Adrenal gland (tissue), 19 donors: ENCODE measurements around the gene CCDC28B. TPM values are rescaled to one million over a fixed set of nuclear protein-coding genes. Genes with fewer than 3 reads are reported as not detected.

ENCODE experiments used
- DNase-seq, 7 donors: peaks; one replicate each; pipeline ENCODE4 v3.0.0-alpha.2; 2019 to 2020
- H3K27ac ChIP-seq, 5 donors: fragments of 200-600 bp; sonication (generic) in 4 of 5; 1 replicate in 3 of 5; 2 replicates in 2 of 5; pipeline versions ENCODE4 v1.5.1 to v1.8.0; 2016 to 2020; ENCODE audit warnings: mild to moderate bottlenecking in 1 of 5
- H3K27me3 ChIP-seq: fragments of 200-600 bp; 2 replicates; pipeline ENCODE4 v1.8.0; 2021
- H3K36me3 ChIP-seq, 2 donors: fragments of 200-600 bp; replicated peaks in 1 of 2; 1 replicate in 1 of 2; 2 replicates in 1 of 2; pipeline versions ENCODE4 v1.5.1 to v1.8.0; 2018 to 2022
- H3K4me1 ChIP-seq, 2 donors: fragments of 200-600 bp; replicated peaks in 1 of 2; 1 replicate in 1 of 2; 2 replicates in 1 of 2; pipeline versions ENCODE4 v1.5.1 to v1.8.0; 2018 to 2021
- H3K4me3 ChIP-seq, 4 donors: fragments of 200-600 bp; sonication (generic) in 3 of 4; one replicate each; pipeline ENCODE4 v1.5.1; 2016 to 2018
- H3K9me3 ChIP-seq, 3 donors: fragments of 200-600 bp; sonication (generic) in 1 of 3; replicated peaks in 1 of 3; 1 replicate in 2 of 3; 2 replicates in 1 of 3; pipeline versions ENCODE4 v1.5.1 to v1.8.0; 2016 to 2021
- POLR2A ChIP-seq, 2 donors: fragments of 450-650 bp; IDR thresholded peaks; one replicate each; pipeline ENCODE4 v1.6.1; 2017; ENCODE audit warnings: antibody characterized with exemption in 2 of 2, mild to moderate bottlenecking in 2 of 2, moderate library complexity in 1 of 2
- WGBS, 4 donors: extraction: QIAGEN DNeasy Blood & Tissue Kit in 2 of 4; methylation state at CpG; one replicate each; pipeline versions ENCODE4 v1.1.5 to v1.1.7; 2013 to 2017; 5-methylcytosine and 5-hydroxymethylcytosine counted together
- intact Hi-C, 2 donors: fragments of 100-400 bp; cut with DNase I; formaldehyde crosslinking; loops; one replicate each; pipeline versions ENCODE4 v1.14.1 to v1.15.0; 2022 to 2023
- long read RNA-seq, 10 donors: library from polyadenylated mRNA in 3 of 10; unstranded in 2 of 10; stranded (forward) in 1 of 10; transcript quantifications; one replicate each; pipeline ENCODE4 v2.0.0 and lab custom pipeline, GENCODE V29; 2021 to 2026
- polyA plus RNA-seq, 3 donors: library from polyadenylated mRNA; stranded (reverse); fragments of 200-250 nt in 2 of 3; fragments of 350-450 nt in 1 of 3; fragmentation: Illumina TruSeq in 1 of 3; extraction: RNeasy Lipid Tissue Mini Kit (QIAGEN cat#74804) in 1 of 3; gene quantifications; one replicate each; pipeline ENCODE4 v1.2.3, GENCODE V29; 2013 to 2014
- total RNA-seq, 9 donors: library from RNA; depleted of rRNA in 4 of 9; stranded (reverse); fragments of >200 nt in 4 of 9; fragments of 120-200 nt in 1 of 9; fragmentation: NEBNext Ultra II Directional in 1 of 9; extraction: Animal tissue kit (Norgen Biotek cat#: 25700) in 1 of 9; gene quantifications; one replicate each; pipeline versions ENCODE4 v1.1.0 to v1.2.4, GENCODE V29; 2013 to 2023
- TF ChIP-seq, protein P1 (sequence below), 6 experiments: fragments of 450-650 bp in 4 of 6; fragments of 200-600 bp in 2 of 6; sonication (generic) in 1 of 6; IDR thresholded peaks; 1 replicate in 5 of 6; 2 replicates in 1 of 6; pipeline versions ENCODE4 v1.5.1 to v1.8.0; 2016 to 2021; ENCODE audit warnings: antibody characterized with exemption in 6 of 6, mild to moderate bottlenecking in 2 of 6, moderate library complexity in 1 of 6
- donor health status: healthy with polysubstance abuse.
- donor health status: Bipolar disorder and iron deficiency.
- donor health status: DM: yes; HTN: yes; CAD: no.
- donor health status: DM: no; HTN: no; CAD: no.
- donor health status: DM: no; HTN: no; CAD: no.
- donor health status: DM: yes; HTN: yes; CAD: no.

The CCDC28B gene
- total RNA-seq, result 10 to 100 TPM; 11.4 to 34.0 (median 20.5) TPM
- polyA plus RNA-seq, result 10 to 100 TPM in 2 of 3 donors, 1 to 10 TPM in 1; 3.4 to 47.7 (median 42.6) TPM
- long read RNA-seq, donor 1, transcript CCDC28B-201 (6 exons, 1,089 nt), result major isoform, 14 of 14 reads
- long read RNA-seq, donor 1, partial matches to known transcripts, result 0 of 14 reads
- long read RNA-seq, donor 1, other reads (novel, unspliced or antisense), result 0 of 14 reads
- long read RNA-seq, donor 2, transcript CCDC28B-201 (6 exons, 1,089 nt), result major isoform, 11 of 11 reads
- long read RNA-seq, donor 2, partial matches to known transcripts, result 0 of 11 reads
- long read RNA-seq, donor 2, other reads (novel, unspliced or antisense), result 0 of 11 reads
- long read RNA-seq, donor 3, transcript CCDC28B-201 (6 exons, 1,089 nt), result major isoform, 11 of 11 reads
- long read RNA-seq, donor 3, partial matches to known transcripts, result 0 of 11 reads
- long read RNA-seq, donor 3, other reads (novel, unspliced or antisense), result 0 of 11 reads
- long read RNA-seq, donor 4, transcript CCDC28B-201 (6 exons, 1,089 nt), result major isoform, 9 of 14 reads
- long read RNA-seq, donor 4, partial matches to known transcripts, result 0 of 14 reads
- long read RNA-seq, donor 4, other reads (novel, unspliced or antisense), result 4 of 14 reads
- long read RNA-seq, donor 5, transcript CCDC28B-201 (6 exons, 1,089 nt), result major isoform, 21 of 26 reads
- long read RNA-seq, donor 5, partial matches to known transcripts, result 1 of 26 reads
- long read RNA-seq, donor 5, other reads (novel, unspliced or antisense), result 3 of 26 reads
- long read RNA-seq, donor 6, transcript CCDC28B-201 (6 exons, 1,089 nt), result major isoform, 20 of 28 reads
- long read RNA-seq, donor 6, partial matches to known transcripts, result 2 of 28 reads
- long read RNA-seq, donor 6, other reads (novel, unspliced or antisense), result 6 of 28 reads
- long read RNA-seq, donor 7, transcript CCDC28B-201 (6 exons, 1,089 nt), result major isoform, 6 of 6 reads
- long read RNA-seq, donor 7, partial matches to known transcripts, result 0 of 6 reads
- long read RNA-seq, donor 7, other reads (novel, unspliced or antisense), result 0 of 6 reads
- long read RNA-seq, donor 8, transcript CCDC28B-201 (6 exons, 1,089 nt), result major isoform, 13 of 14 reads
- long read RNA-seq, donor 8, partial matches to known transcripts, result 0 of 14 reads
- long read RNA-seq, donor 8, other reads (novel, unspliced or antisense), result 0 of 14 reads
- long read RNA-seq, donor 9, transcript CCDC28B-201 (6 exons, 1,089 nt), result major isoform, 8 of 8 reads
- long read RNA-seq, donor 9, partial matches to known transcripts, result 0 of 8 reads
- long read RNA-seq, donor 9, other reads (novel, unspliced or antisense), result 0 of 8 reads
- long read RNA-seq, donor 10, transcript CCDC28B-201 (6 exons, 1,089 nt), result major isoform, 6 of 6 reads
- long read RNA-seq, donor 10, partial matches to known transcripts, result 0 of 6 reads
- long read RNA-seq, donor 10, other reads (novel, unspliced or antisense), result 0 of 6 reads

DNA sequence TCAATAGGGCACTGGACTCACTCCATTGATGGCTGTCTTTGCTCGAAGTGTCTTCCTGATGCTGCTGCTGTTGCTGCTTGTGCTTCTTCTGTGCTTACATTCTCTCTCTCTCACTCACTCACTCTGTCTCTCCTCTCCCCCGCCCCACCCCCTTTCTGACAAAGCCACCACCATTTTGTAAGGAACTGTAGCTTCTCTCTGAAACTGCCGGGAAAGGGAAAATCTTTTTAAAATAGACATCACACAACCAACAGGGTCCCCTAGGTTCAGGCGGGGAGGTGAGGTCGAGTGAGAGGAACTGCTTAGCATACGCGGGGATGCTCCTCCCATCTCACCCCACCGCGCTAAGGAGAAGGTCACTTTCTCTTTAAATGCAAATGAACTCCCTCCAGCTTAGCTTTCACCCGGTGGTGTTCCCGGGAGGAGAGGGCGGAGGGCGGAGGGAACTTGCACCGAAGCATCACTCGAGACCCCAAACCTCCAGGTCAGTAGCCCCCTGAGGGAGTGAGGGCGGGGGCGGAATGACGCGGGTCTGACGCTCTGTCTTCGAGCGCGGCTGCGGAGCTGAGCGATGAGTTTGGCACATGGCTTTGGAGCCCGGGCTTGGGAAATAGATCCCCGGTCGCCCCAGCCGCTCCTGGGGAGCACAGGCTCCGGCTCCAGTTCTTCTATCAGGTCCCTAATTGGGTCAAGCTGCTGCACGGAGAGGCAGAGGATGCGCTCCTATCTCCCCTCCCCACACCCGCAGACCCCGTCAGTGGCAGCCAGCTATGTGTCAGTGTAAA lies at the start of gene CCDC28B:
Gene CCDC28B, plus strand, starts transcription at position 370 of the 785 bp plus-strand sequence. CDS start 1,341 bp downstream, outside the sequence.
- H3K9me3 ChIP-seq, result no peaks in the 10 kb centered on the region
- no peaks in the 10 kb centered on the region for H3K27me3 ChIP-seq
- H3K27ac ChIP-seq, result peak within 1 kb of the TSS; percentile 20 to 90 (median 76)
- intact Hi-C loops, result loop anchor here in 1 of 2 donors (5.0 kb wide), 1 partner anchor 47 kb away; the partner anchor contains the start of gene FAM167B
- peaks cover 0 to 30% of the 10 kb centered on the region in 2 donors for H3K36me3 ChIP-seq
- 0 to 1% (median 1%) methylated on average over 19 to 34 of the region's 34 CpGs for WGBS, 4 donors
- peaks cover 35 to 49% of the 10 kb centered on the region in 2 donors for H3K4me1 ChIP-seq
- DNase-seq, result peak; percentile 62 to 86 (median 76)
- H3K4me3 ChIP-seq, result peak within 1 kb of the TSS in 3 of 4 donors; percentile 51 to 77 (median 56)
- TF ChIP-seq, protein P1, sequence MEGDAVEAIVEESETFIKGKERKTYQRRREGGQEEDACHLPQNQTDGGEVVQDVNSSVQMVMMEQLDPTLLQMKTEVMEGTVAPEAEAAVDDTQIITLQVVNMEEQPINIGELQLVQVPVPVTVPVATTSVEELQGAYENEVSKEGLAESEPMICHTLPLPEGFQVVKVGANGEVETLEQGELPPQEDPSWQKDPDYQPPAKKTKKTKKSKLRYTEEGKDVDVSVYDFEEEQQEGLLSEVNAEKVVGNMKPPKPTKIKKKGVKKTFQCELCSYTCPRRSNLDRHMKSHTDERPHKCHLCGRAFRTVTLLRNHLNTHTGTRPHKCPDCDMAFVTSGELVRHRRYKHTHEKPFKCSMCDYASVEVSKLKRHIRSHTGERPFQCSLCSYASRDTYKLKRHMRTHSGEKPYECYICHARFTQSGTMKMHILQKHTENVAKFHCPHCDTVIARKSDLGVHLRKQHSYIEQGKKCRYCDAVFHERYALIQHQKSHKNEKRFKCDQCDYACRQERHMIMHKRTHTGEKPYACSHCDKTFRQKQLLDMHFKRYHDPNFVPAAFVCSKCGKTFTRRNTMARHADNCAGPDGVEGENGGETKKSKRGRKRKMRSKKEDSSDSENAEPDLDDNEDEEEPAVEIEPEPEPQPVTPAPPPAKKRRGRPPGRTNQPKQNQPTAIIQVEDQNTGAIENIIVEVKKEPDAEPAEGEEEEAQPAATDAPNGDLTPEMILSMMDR (IDR thresholded peaks at IDR 0.05), result no peak
- TF ChIP-seq POLR2A (IDR thresholded peaks at IDR 0.05), result peak in 1 of 2 donors; percentile 20

- WGBS, 4 donors, result 88 to 93% (median 90%) methylated on average over 8 to 9 of the region's 9 CpGs
- Histone ChIP-seq H3K4me3 (no peak overlapping the region), H3K27ac (no peak overlapping the region), H3K27me3 (no peaks in the 10 kb centered on the region), H3K9me3 (no peaks in the 10 kb centered on the region), H3K4me1 (peaks cover 0 to 14% of the 10 kb centered on the region in 2 donors), H3K36me3 (peaks cover 0 to 7% of the 10 kb centered on the region in 2 donors)
- DNase-seq, result no peak
- intact Hi-C loops, result no loop called here
- no peak for TF ChIP-seq POLR2A (IDR thresholded peaks at IDR 0.05)
- TF ChIP-seq, protein P1 (IDR thresholded peaks at IDR 0.05), result no peak
These were observed 49.5 kb upstream of the CCDC28B start for GRCh38 chr1:32150847-32151246.

DNA sequence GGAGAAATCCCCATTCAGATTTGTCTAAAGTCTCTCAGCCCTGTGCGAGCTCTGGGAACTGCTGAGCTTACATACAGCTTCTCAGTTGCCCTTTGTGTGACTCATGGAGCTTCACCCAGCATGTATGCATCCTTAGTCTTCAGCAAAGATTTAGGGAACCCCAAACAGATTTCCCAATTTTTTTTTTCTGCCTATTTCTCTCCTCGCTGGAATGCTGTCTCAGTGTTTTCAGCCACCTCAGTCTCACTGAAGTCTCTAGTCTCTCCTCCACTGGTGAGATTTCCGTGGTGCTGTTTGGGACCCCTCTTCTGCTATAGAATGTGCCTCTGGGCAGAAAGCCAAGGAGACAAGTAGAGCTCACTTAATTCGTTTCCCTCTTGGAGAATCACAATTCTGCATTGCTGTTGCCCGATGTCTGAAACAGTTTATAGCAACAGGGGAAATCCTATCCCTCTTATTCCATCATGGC lies 49.0 kb upstream of the CCDC28B start:
- no peaks in the 10 kb centered on the region for H3K9me3 ChIP-seq
- no peak for DNase-seq
- H3K27ac ChIP-seq, result no peak overlapping the region
- WGBS, 4 donors, result 63 to 68% (median 67%) methylated on average over 5 of the region's 5 CpGs
- peaks cover 0 to 12% of the 10 kb centered on the region in 2 donors for H3K36me3 ChIP-seq
- no peaks in the 10 kb centered on the region for H3K27me3 ChIP-seq
- no peak overlapping the region for H3K4me3 ChIP-seq
- H3K4me1 ChIP-seq, result peaks cover 0 to 14% of the 10 kb centered on the region in 2 donors
- intact Hi-C loops, result no loop called here
- TF ChIP-seq POLR2A (IDR thresholded peaks at IDR 0.05), result no peak
